H1 (cell line): Measurements from ENCODE around the gene DCP1A.

Source experiments
- EP300 ChIP-seq, 2 experiments: IDR thresholded peaks; 1 replicate in 1 of 2; 2 replicates in 1 of 2; pipeline ENCODE4 v1.6.1; 2011 to 2012; ENCODE audit warnings: low read depth in 2 of 2, low read length in 2 of 2, mild to moderate bottlenecking in 2 of 2, borderline replicate concordance in 1 of 2, inconsistent platforms in 1 of 2, moderate library complexity in 1 of 2
- POLR2AphosphoS5 ChIP-seq: IDR thresholded peaks from 2 replicates; pipeline ENCODE4 v1.6.1; 2011; ENCODE audit warnings: low read depth, low read length
- RAD21 ChIP-seq, 2 experiments: IDR thresholded peaks in 1 of 2; conservative IDR thresholded peaks in 1 of 2; 2 replicates each; pipeline ENCODE4 v1.6.1; 2011; ENCODE audit warnings: low read depth in 2 of 2, low read length in 2 of 2, improper control_type of control experiment in 1 of 2, inconsistent platforms in 1 of 2, mild to moderate bottlenecking in 1 of 2, moderate library complexity in 1 of 2

- TF ChIP-seq POLR2AphosphoS5, result no peak
- no peak for TF ChIP-seq EP300 (IDR thresholded peaks at IDR 0.05; ENCODE audit: borderline replicate concordance in 1 of 2, low read depth in 2 of 2, low read length in 2 of 2)
- TF ChIP-seq RAD21 (IDR thresholded peaks at IDR 0.05 in 1 of 2, conservative IDR thresholded peaks at IDR 0.05 in 1 of 2; ENCODE audit: low read depth in 2 of 2, low read length in 2 of 2), result no peak
Measured at GRCh38 chr3:53286727-53287126, 60.6 kb downstream of the DCP1A start.
